ENCODE data around the gene CIITA. TPM values are rescaled to one million over a fixed set of nuclear protein-coding genes. Genes with fewer than 3 reads are reported as not detected.

Gene CIITA
- polyA plus RNA-seq, 2 donors: 2.8 to 5.5 TPM

GRCh38 chr16:10946308-10946707 lies 69.3 kb downstream of the CIITA start:
- H3K27me3 ChIP-seq (ENCODE audit: control insufficient read depth in 1 of 2, insufficient read depth in 2 of 2, low read length in 2 of 2): no peaks in the 10 kb centered on the region
- H3K36me3 ChIP-seq (ENCODE audit: control insufficient read depth in 2 of 2, insufficient read depth in 2 of 2, low read length in 1 of 2): no peaks in the 10 kb centered on the region
- no peaks in the 10 kb centered on the region for H3K9me3 ChIP-seq (ENCODE audit: control insufficient read depth in 2 of 2, insufficient read depth in 1 of 2, low read depth in 1 of 2, low read length in 1 of 2)
- 43 to 56% methylated on average over 5 of the region's 5 CpGs for WGBS, 2 donors
- no peak overlapping the region for H3K4me3 ChIP-seq (ENCODE audit: low read depth in 1 of 2, low read length in 2 of 2)
- peaks cover 3 to 28% of the 10 kb centered on the region in 2 donors for H3K4me1 ChIP-seq (ENCODE audit: control insufficient read depth in 2 of 2, insufficient read depth in 2 of 2, low read length in 1 of 2)
- H3K27ac ChIP-seq (ENCODE audit: low read depth in 2 of 2, low read length in 1 of 2): no peak overlapping the region

DNA sequence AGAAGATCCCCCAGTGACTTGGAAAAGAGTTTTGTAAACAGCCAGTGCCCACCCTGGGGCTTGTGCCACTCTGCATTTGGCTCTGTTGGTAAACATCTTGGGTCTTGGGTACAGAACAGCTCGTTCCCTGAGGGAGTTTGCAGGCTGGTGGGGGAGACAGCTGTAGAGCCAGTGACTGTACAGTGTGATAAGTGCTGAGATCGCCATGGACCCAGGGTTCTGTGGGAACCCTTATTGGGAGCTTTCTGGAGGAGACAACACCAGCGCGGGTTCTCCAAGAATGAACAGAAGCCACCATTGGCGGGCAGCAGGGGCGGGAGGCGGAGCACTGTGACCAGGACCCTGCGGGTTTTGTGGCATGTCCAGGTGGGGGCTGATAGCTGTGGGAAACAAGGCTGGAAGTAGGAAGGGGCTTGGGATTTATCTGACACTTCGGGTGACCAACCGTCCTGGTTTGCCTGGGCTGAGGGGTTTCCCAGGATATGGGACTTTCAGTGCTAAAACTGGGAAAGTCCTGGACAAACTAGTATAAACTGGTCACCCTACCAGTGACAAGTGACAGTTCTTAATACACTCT lies 70.3 kb downstream of the CIITA start:
- no peaks in the 10 kb centered on the region for H3K36me3 ChIP-seq (ENCODE audit: control insufficient read depth in 2 of 2, insufficient read depth in 2 of 2, low read length in 1 of 2)
- WGBS, 2 donors: 83 to 84% methylated on average over 10 of the region's 10 CpGs
- no peaks in the 10 kb centered on the region for H3K9me3 ChIP-seq (ENCODE audit: control insufficient read depth in 2 of 2, insufficient read depth in 1 of 2, low read depth in 1 of 2, low read length in 1 of 2)
- no peaks in the 10 kb centered on the region for H3K27me3 ChIP-seq (ENCODE audit: control insufficient read depth in 1 of 2, insufficient read depth in 2 of 2, low read length in 2 of 2)
- no peak overlapping the region for H3K4me3 ChIP-seq (ENCODE audit: low read depth in 1 of 2, low read length in 2 of 2)
- H3K4me1 ChIP-seq (ENCODE audit: control insufficient read depth in 2 of 2, insufficient read depth in 2 of 2, low read length in 1 of 2): peaks cover 5 to 25% of the 10 kb centered on the region in 2 donors
- no peak overlapping the region for H3K27ac ChIP-seq (ENCODE audit: low read depth in 2 of 2, low read length in 1 of 2)

GRCh38 chr16:10949424-10949970 lies 72.5 kb downstream of the CIITA start:
- H3K27me3 ChIP-seq (ENCODE audit: control insufficient read depth in 1 of 2, insufficient read depth in 2 of 2, low read length in 2 of 2): no peaks in the 10 kb centered on the region
- H3K4me1 ChIP-seq (ENCODE audit: control insufficient read depth in 2 of 2, insufficient read depth in 2 of 2, low read length in 1 of 2): peaks cover 5 to 25% of the 10 kb centered on the region in 2 donors
- H3K4me3 ChIP-seq (ENCODE audit: low read depth in 1 of 2, low read length in 2 of 2): no peak overlapping the region
- peak overlapping the region in 1 of 2 donors; percentile 50 for H3K27ac ChIP-seq (ENCODE audit: low read depth in 2 of 2, low read length in 1 of 2)
- H3K36me3 ChIP-seq (ENCODE audit: control insufficient read depth in 2 of 2, insufficient read depth in 2 of 2, low read length in 1 of 2): no peaks in the 10 kb centered on the region
- no peaks in the 10 kb centered on the region for H3K9me3 ChIP-seq (ENCODE audit: control insufficient read depth in 2 of 2, insufficient read depth in 1 of 2, low read depth in 1 of 2, low read length in 1 of 2)
- 74 to 77% methylated on average over 7 of the region's 7 CpGs for WGBS, 2 donors

- H3K4me1 ChIP-seq (ENCODE audit: control insufficient read depth in 2 of 2, insufficient read depth in 2 of 2, low read length in 1 of 2): peaks cover 5 to 24% of the 10 kb centered on the region in 2 donors
- no peaks in the 10 kb centered on the region for H3K9me3 ChIP-seq (ENCODE audit: control insufficient read depth in 2 of 2, insufficient read depth in 1 of 2, low read depth in 1 of 2, low read length in 1 of 2)
- no peaks in the 10 kb centered on the region for H3K27me3 ChIP-seq (ENCODE audit: control insufficient read depth in 1 of 2, insufficient read depth in 2 of 2, low read length in 2 of 2)
- H3K36me3 ChIP-seq (ENCODE audit: control insufficient read depth in 2 of 2, insufficient read depth in 2 of 2, low read length in 1 of 2): no peaks in the 10 kb centered on the region
- H3K4me3 ChIP-seq (ENCODE audit: low read depth in 1 of 2, low read length in 2 of 2): no peak overlapping the region
- H3K27ac ChIP-seq (ENCODE audit: low read depth in 2 of 2, low read length in 1 of 2): peak overlapping the region; percentile 50 to 77
- 59 to 60% methylated on average over 5 of the region's 5 CpGs for WGBS, 2 donors
Measured at GRCh38 chr16:10950393-10950792, 73.4 kb downstream of the CIITA start.

DNA sequence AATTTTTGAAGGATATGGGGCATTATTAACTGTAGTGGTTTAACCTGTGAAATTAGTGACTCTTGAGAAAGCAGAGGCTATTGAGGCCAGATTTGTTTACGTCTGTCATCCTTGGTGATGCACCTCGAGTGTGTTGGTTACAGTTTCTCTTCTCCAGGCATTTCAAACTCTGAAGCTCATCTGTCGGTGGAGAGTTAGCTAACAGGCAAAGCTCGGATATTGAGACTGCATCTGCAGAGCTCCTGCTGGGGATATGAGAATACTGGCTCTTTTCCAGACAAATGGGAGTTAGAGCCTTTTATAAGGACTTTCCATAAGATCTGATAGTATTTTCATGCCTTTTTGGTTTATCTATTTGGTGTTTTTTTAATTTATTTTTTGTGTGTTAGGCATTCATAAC lies 74.0 kb downstream of the CIITA start:
- Histone ChIP-seq H3K27ac (ENCODE audit: low read depth in 2 of 2, low read length in 1 of 2) (no peak overlapping the region), H3K36me3 (ENCODE audit: control insufficient read depth in 2 of 2, insufficient read depth in 2 of 2, low read length in 1 of 2) (no peaks in the 10 kb centered on the region), H3K27me3 (ENCODE audit: control insufficient read depth in 1 of 2, insufficient read depth in 2 of 2, low read length in 2 of 2) (no peaks in the 10 kb centered on the region), H3K4me1 (ENCODE audit: control insufficient read depth in 2 of 2, insufficient read depth in 2 of 2, low read length in 1 of 2) (peaks cover 5 to 21% of the 10 kb centered on the region in 2 donors), H3K4me3 (ENCODE audit: low read depth in 1 of 2, low read length in 2 of 2) (no peak overlapping the region), H3K9me3 (ENCODE audit: control insufficient read depth in 2 of 2, insufficient read depth in 1 of 2, low read depth in 1 of 2, low read length in 1 of 2) (no peaks in the 10 kb centered on the region)
- 54 to 62% methylated on average over 4 of the region's 4 CpGs for WGBS, 2 donors

DNA sequence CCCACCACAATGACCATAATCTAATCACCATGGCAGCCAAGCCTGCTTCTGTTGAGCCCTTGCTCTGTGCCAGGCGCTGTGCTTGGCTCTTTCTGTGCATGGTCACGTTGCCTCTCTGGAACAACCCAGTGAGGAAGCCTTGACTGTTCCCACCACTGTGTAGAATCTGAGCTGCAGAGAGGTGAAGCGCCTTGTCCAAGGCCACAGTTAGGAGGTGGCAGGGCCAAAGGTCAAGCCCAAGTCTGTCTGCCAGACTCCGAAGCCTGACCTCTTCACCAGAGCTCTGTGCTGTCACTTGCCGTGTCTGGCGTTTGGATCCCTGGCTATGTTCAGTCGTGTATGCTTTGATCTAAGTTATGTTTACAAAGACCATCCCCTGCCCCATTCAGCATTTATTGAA lies 77.9 kb downstream of the CIITA start:
- H3K36me3 ChIP-seq (ENCODE audit: control insufficient read depth in 2 of 2, insufficient read depth in 2 of 2, low read length in 1 of 2): peaks cover 0 to 3% of the 10 kb centered on the region in 2 donors
- H3K27me3 ChIP-seq (ENCODE audit: control insufficient read depth in 1 of 2, insufficient read depth in 2 of 2, low read length in 2 of 2): no peaks in the 10 kb centered on the region
- H3K9me3 ChIP-seq (ENCODE audit: control insufficient read depth in 2 of 2, insufficient read depth in 1 of 2, low read depth in 1 of 2, low read length in 1 of 2): no peaks in the 10 kb centered on the region
- no peak overlapping the region for H3K4me3 ChIP-seq (ENCODE audit: low read depth in 1 of 2, low read length in 2 of 2)
- no peak overlapping the region for H3K27ac ChIP-seq (ENCODE audit: low read depth in 2 of 2, low read length in 1 of 2)
- 88 to 91% methylated on average over 7 of the region's 7 CpGs for WGBS, 2 donors
- H3K4me1 ChIP-seq (ENCODE audit: control insufficient read depth in 2 of 2, insufficient read depth in 2 of 2, low read length in 1 of 2): peaks cover 2 to 4% of the 10 kb centered on the region in 2 donors

GRCh38 chr16:10957771-10958482 lies 80.9 kb downstream of the CIITA start:
- no peak overlapping the region for H3K4me3 ChIP-seq (ENCODE audit: low read depth in 1 of 2, low read length in 2 of 2)
- peaks cover 0 to 4% of the 10 kb centered on the region in 2 donors for H3K36me3 ChIP-seq (ENCODE audit: control insufficient read depth in 2 of 2, insufficient read depth in 2 of 2, low read length in 1 of 2)
- no peaks in the 10 kb centered on the region for H3K9me3 ChIP-seq (ENCODE audit: control insufficient read depth in 2 of 2, insufficient read depth in 1 of 2, low read depth in 1 of 2, low read length in 1 of 2)
- H3K27me3 ChIP-seq (ENCODE audit: control insufficient read depth in 1 of 2, insufficient read depth in 2 of 2, low read length in 2 of 2): no peaks in the 10 kb centered on the region
- no peaks in the 10 kb centered on the region for H3K4me1 ChIP-seq (ENCODE audit: control insufficient read depth in 2 of 2, insufficient read depth in 2 of 2, low read length in 1 of 2)
- H3K27ac ChIP-seq (ENCODE audit: low read depth in 2 of 2, low read length in 1 of 2): no peak overlapping the region
- WGBS, 2 donors: 69 to 72% methylated on average over 6 of the region's 6 CpGs

DNA sequence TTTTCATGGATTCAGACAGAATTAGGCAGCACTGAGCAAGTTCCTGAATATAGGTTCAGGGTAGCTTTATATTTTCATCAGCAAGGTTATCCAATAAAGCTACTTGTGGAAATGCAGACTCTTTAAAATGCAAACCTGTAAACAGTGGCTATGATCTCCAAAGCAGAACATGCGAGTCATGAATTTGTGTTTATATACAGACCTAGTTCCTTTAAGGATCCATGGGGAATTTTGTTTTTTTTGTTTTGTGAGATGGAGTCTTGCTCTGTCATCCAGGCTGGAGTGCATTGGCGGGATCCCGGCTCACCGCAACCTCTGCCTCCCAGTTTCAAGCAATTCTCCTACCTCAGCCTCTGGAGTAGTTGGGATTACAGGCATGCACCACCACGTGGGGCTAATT lies 82.2 kb downstream of the CIITA start:
- Histone ChIP-seq H3K4me1 (ENCODE audit: control insufficient read depth in 2 of 2, insufficient read depth in 2 of 2, low read length in 1 of 2) (peaks cover 0 to 2% of the 10 kb centered on the region in 2 donors), H3K4me3 (ENCODE audit: low read depth in 1 of 2, low read length in 2 of 2) (no peak overlapping the region), H3K27ac (ENCODE audit: low read depth in 2 of 2, low read length in 1 of 2) (no peak overlapping the region), H3K36me3 (ENCODE audit: control insufficient read depth in 2 of 2, insufficient read depth in 2 of 2, low read length in 1 of 2) (peaks cover 6 to 12% of the 10 kb centered on the region in 2 donors), H3K27me3 (ENCODE audit: control insufficient read depth in 1 of 2, insufficient read depth in 2 of 2, low read length in 2 of 2) (no peaks in the 10 kb centered on the region), H3K9me3 (ENCODE audit: control insufficient read depth in 2 of 2, insufficient read depth in 1 of 2, low read depth in 1 of 2, low read length in 1 of 2) (no peaks in the 10 kb centered on the region)
- 91 to 98% methylated on average over 5 of the region's 5 CpGs for WGBS, 2 donors

GRCh38 chr16:10961231-10961630 lies 84.2 kb downstream of the CIITA start:
- Histone ChIP-seq H3K36me3 (ENCODE audit: control insufficient read depth in 2 of 2, insufficient read depth in 2 of 2, low read length in 1 of 2) (peaks cover 6 to 17% of the 10 kb centered on the region in 2 donors), H3K9me3 (ENCODE audit: control insufficient read depth in 2 of 2, insufficient read depth in 1 of 2, low read depth in 1 of 2, low read length in 1 of 2) (no peaks in the 10 kb centered on the region), H3K27ac (ENCODE audit: low read depth in 2 of 2, low read length in 1 of 2) (peak overlapping the region; percentile 8 to 58), H3K4me1 (ENCODE audit: control insufficient read depth in 2 of 2, insufficient read depth in 2 of 2, low read length in 1 of 2) (peaks cover 0 to 4% of the 10 kb centered on the region in 2 donors), H3K4me3 (ENCODE audit: low read depth in 1 of 2, low read length in 2 of 2) (no peak overlapping the region), H3K27me3 (ENCODE audit: control insufficient read depth in 1 of 2, insufficient read depth in 2 of 2, low read length in 2 of 2) (no peaks in the 10 kb centered on the region)
- WGBS, 2 donors: 68 to 72% methylated on average over 7 of the region's 7 CpGs
